Esophagus muscularis mucosa (tissue), 2 donors: Measurements from ENCODE around the gene DISP2.

Source experiments
- POLR2A ChIP-seq: fragments of 450-650 bp; IDR thresholded peaks from one replicate; pipeline ENCODE4 v1.6.1; 2017; ENCODE audit warnings: antibody characterized with exemption, moderate library complexity, mild to moderate bottlenecking, low read depth
- POLR2AphosphoS5 ChIP-seq, 2 donors: sonication (generic); formaldehyde crosslinking; IDR thresholded peaks; one replicate each; pipeline ENCODE4 v1.6.1; 2017; ENCODE audit warnings: antibody characterized with exemption in 2 of 2

DNA sequence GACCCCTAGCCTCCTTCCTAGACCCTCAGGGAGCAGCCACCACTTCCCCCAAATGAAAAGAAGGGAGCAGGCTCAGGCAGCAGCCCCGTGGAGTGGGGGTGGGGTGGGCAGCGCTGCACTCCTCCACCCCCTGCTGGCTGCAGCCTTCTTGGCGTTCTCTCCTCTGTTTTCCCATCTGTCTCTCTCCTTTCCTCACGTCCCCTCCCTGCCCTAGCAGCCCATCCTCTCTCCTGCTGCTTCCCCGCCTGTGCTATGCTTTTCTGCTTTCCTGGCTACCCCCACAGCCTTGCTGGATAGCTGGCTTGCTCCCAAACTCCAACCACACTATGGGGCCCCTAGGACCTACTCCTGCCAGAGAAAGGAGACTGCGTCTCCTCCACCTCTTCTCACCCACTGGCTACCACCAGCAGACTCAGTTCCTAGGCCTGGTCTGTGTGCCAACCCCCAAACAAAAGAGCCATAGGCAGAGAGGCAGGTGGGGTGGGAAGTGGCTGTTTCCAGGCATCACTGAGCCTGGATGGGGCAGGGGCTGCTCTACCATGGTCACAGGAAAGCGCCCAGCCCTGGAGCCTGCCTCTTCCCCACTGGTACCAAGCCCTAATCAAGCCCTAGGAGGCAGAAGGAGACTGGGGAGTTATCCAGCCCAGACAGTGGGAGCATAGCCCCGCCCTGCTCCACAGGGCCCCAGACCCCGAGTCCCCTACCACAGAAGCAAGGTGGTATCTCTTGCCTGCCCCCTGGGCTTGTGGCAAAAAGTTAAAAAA is 3.4 kb upstream of the DISP2 start:
- no peak for TF ChIP-seq POLR2AphosphoS5 (IDR thresholded peaks at IDR 0.05)
- no peak for TF ChIP-seq POLR2A
